Calu3 (cell line): ENCODE measurements around the gene SCTR. TPM values are rescaled to one million over a fixed set of nuclear protein-coding genes. Genes with fewer than 3 reads are reported as not detected.
A peak's percentile ranks its signal among the peaks of the same experiment; 100 is the strongest.

Source experiments
- BruUV-seq: library from RNA; stranded (reverse); fragments of 400-500 nt; replicated peaks from 2 replicates; lab custom pipeline; 2021; lab: Mats Ljungman, UMichigan
- CTCF ChIA-PET: fragments of 300-600 bp; sonication (Branson Sonifier 250); formaldehyde crosslinking; loops from one replicate; lab custom pipeline; 2022; ENCODE audit warnings: antibody characterized with exemption; lab: Charles Lee
- DNase-seq: peaks from one replicate; pipeline ENCODE4 v3.0.0; 2022
- H3K27ac Mint-ChIP-seq: one replicate; pipeline ENCODE4 v1.8.0; 2022; ENCODE audit warnings: mixed read lengths; ENCODE audit not compliant: unreplicated experiment
- H3K27me3 Mint-ChIP-seq: one replicate; pipeline ENCODE4 v1.8.0; 2022; ENCODE audit warnings: mixed read lengths; ENCODE audit not compliant: unreplicated experiment
- H3K36me3 Mint-ChIP-seq: one replicate; pipeline ENCODE4 v1.8.0; 2022; ENCODE audit warnings: mild to moderate bottlenecking, moderate library complexity, mixed read lengths; ENCODE audit not compliant: insufficient read depth, unreplicated experiment
- H3K4me1 Mint-ChIP-seq: one replicate; pipeline ENCODE4 v1.8.0; 2022; ENCODE audit warnings: mild to moderate bottlenecking, low read depth, mixed read lengths; ENCODE audit not compliant: unreplicated experiment
- H3K4me3 Mint-ChIP-seq: one replicate; pipeline ENCODE4 v1.8.0; 2022; ENCODE audit warnings: mild to moderate bottlenecking, low read depth, moderate library complexity, mixed read lengths; ENCODE audit not compliant: unreplicated experiment
- H3K9me3 Mint-ChIP-seq: one replicate; pipeline ENCODE4 v1.8.0; 2022; ENCODE audit warnings: low read depth, mixed read lengths; ENCODE audit not compliant: unreplicated experiment
- CTCF ChIP-seq: fragments of 200-600 bp; IDR thresholded peaks from one replicate; pipeline ENCODE4 v1.8.0; 2022; ENCODE audit warnings: antibody characterized with exemption; ENCODE audit not compliant: unreplicated experiment
- intact Hi-C: fragments of 100-400 bp; cut with micrococcal nuclease; formaldehyde crosslinking; loops from one replicate; pipeline ENCODE4 v1.10.0; 2022; ENCODE audit not compliant: unreplicated experiment
- total RNA-seq: library from RNA; stranded (reverse); gene quantifications from 2 replicates; pipeline ENCODE4 v1.2.3, GENCODE V29; 2022

SCTR gene
- total RNA-seq, 1 experiment from 2014 or later, result 0.85 TPM

GRCh38 chr2:119488245-119489214 is 35.8 kb downstream of the SCTR start:
- DNase-seq, result peak; percentile 30
- H3K4me3 Mint-ChIP-seq, result peak overlapping the region; percentile 39
- peaks cover 94% of the 10 kb centered on the region for H3K4me1 Mint-ChIP-seq
- TF ChIP-seq CTCF, result no peak
- intact Hi-C loops, result loop anchor here (5.0 kb wide), 1 partner anchor 64 kb away; no protein-coding TSS in a partner anchor
- peak overlapping the region; percentile 62 for H3K27ac Mint-ChIP-seq
- no TSS peak for BruUV-seq
- no peaks in the 10 kb centered on the region for H3K9me3 Mint-ChIP-seq
- no peaks in the 10 kb centered on the region for H3K27me3 Mint-ChIP-seq
- CTCF ChIA-PET, result interaction anchor here (1.5 to 1.6 kb wide), 2 partner anchors 12 kb away, joined by 3 to 12 read pairs; no protein-coding TSS in a partner anchor
- H3K36me3 Mint-ChIP-seq, result peaks cover 24% of the 10 kb centered on the region

- intact Hi-C loops, result loop anchor here (5.0 kb wide), 1 partner anchor 65 kb away; no protein-coding TSS in a partner anchor
- CTCF ChIA-PET, result interaction anchor here (1.6 kb wide), 1 partner anchor 11 kb away, joined by 12 read pairs; no protein-coding TSS in a partner anchor
- TF ChIP-seq CTCF, result no peak
- Mint-ChIP-seq H3K4me3 (peak overlapping the region; percentile 39), H3K4me1 (peaks cover 91% of the 10 kb centered on the region), H3K9me3 (no peaks in the 10 kb centered on the region), H3K27me3 (no peaks in the 10 kb centered on the region), H3K36me3 (peaks cover 24% of the 10 kb centered on the region), H3K27ac (peak overlapping the region; percentile 58)
- peak; percentile 87 for DNase-seq
- BruUV-seq, result no TSS peak
Observed at GRCh38 chr2:119487434-119488244, 36.6 kb downstream of the SCTR start.

- no peaks in the 10 kb centered on the region for H3K9me3 Mint-ChIP-seq
- H3K27ac Mint-ChIP-seq, result peak overlapping the region; percentile 58
- peaks cover 20% of the 10 kb centered on the region for H3K36me3 Mint-ChIP-seq
- no TSS peak for BruUV-seq
- CTCF ChIA-PET, result interaction anchor here (1.6 kb wide), 1 partner anchor 10 kb away, joined by 12 read pairs; no protein-coding TSS in a partner anchor
- no peak for DNase-seq
- intact Hi-C loops, result loop anchor here (5.0 kb wide), 1 partner anchor 65 kb away; no protein-coding TSS in a partner anchor
- TF ChIP-seq CTCF, result no peak
- peak overlapping the region; percentile 3 for H3K4me3 Mint-ChIP-seq
- no peaks in the 10 kb centered on the region for H3K27me3 Mint-ChIP-seq
- H3K4me1 Mint-ChIP-seq, result peaks cover 83% of the 10 kb centered on the region
Observed at GRCh38 chr2:119486886-119487285, 37.4 kb downstream of the SCTR start.
